AG09319 (cell line): Measurements from ENCODE around the gene CCDC60.

ENCODE experiments used
- DNase-seq: peaks from one replicate; pipeline ENCODE4 v3.0.0-alpha.2; 2010; ENCODE audit warnings: low read depth; ENCODE audit errors: extremely low read depth
- TF ChIP-seq, protein P1 (sequence below): IDR thresholded peaks from 2 replicates; pipeline ENCODE4 v1.5.1; 2011; ENCODE audit warnings: low read depth, mild to moderate bottlenecking, inconsistent platforms, low read length, moderate library complexity

The CCDC60 gene

DNA sequence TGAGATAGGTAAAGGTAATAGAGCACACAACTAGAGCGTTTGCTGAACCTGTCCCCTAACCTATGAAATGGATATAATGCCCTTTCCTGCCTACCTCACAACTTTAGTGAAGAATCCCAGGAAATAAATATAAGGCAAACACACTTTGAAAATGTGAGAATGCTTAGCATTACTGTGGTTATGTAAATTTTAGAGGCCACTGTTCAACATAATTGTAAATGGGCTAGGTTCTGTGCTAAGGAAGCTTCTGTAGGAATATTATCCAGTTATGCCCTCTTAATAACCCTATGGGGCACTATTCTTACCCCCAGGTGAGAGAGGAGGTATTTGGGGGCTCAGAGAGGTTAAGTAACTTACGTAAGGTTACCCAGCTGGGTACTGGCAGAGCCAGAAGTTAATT is 166.5 kb downstream of the CCDC60 start:
- no peak for DNase-seq
- TF ChIP-seq, protein P1, sequence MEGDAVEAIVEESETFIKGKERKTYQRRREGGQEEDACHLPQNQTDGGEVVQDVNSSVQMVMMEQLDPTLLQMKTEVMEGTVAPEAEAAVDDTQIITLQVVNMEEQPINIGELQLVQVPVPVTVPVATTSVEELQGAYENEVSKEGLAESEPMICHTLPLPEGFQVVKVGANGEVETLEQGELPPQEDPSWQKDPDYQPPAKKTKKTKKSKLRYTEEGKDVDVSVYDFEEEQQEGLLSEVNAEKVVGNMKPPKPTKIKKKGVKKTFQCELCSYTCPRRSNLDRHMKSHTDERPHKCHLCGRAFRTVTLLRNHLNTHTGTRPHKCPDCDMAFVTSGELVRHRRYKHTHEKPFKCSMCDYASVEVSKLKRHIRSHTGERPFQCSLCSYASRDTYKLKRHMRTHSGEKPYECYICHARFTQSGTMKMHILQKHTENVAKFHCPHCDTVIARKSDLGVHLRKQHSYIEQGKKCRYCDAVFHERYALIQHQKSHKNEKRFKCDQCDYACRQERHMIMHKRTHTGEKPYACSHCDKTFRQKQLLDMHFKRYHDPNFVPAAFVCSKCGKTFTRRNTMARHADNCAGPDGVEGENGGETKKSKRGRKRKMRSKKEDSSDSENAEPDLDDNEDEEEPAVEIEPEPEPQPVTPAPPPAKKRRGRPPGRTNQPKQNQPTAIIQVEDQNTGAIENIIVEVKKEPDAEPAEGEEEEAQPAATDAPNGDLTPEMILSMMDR: no peak

DNA sequence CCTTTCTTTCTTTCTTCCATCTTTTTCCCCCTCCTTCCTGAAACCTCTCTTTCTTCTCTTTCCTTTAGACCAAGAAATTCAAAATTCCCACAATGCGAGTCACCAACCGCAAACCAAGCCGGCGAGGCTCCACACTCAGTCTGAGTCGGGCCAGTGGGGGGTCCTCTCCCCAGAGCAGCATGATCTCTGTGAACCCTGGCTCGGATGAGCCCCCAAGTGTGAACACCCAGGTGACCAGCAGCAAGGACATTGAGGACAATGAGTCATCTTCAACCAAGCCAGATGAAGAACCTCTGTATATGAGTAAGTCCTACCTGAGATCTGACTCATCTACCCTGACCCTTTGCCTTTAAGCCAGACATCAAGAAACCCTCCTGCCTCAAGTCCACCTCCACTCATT is 170.5 kb downstream of the CCDC60 start:
- TF ChIP-seq, protein P1: no peak
- DNase-seq: no peak

DNA sequence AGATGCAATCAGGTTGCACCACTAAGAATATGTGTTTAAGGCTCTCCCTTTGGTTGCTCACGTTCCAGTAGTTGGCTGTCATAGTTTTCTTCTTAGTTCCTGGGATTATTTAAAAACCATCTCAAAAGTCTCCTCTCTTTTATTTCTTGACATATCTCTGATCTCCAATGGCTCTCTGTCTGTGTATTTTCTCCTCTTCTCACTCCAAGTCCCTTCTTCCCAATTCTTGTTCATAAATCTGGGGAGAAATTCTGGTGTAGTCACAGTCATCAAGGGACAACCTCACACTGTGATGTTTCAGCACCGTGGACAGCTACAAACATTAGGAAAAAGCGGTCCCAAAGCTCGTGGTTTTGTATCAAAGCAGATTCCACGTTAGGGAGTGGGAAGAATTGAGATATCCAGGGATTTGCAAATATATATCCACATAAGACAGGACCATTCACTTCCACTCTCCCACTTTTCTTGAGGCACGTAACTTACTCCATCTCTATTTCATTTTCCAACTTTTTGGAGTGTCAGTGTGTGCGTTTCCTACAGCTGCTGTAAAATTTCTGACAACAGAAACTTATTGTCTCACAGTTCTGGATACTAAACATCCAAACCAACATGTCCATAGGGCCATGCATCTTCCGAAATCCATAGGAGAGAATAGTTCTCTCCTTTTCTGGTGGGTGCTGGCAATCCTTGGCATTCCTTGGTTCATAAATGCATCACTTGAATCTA is 178.4 kb downstream of the CCDC60 start:
- TF ChIP-seq, protein P1: no peak
- DNase-seq: no peak

DNA sequence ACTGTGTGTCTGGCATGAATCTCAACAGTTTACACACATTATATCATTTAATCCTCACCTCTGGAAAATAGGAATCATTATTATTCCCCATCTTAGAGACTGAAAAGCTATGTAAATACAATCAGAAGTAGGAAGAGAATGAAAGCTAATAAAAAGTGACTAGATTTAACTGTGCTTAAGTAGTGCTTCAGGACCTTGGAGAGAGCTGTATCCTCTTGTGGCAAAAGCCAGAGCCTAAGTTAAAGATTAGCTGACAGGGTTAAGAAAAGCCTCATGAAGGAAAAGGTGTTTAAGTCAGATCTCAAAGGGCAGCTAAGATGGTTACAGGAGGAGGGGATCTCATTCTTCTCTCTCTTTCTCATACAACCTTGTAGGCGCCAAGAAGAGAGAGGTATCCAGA is 193.7 kb downstream of the CCDC60 start:
- no peak for DNase-seq
- TF ChIP-seq, protein P1: no peak

DNA sequence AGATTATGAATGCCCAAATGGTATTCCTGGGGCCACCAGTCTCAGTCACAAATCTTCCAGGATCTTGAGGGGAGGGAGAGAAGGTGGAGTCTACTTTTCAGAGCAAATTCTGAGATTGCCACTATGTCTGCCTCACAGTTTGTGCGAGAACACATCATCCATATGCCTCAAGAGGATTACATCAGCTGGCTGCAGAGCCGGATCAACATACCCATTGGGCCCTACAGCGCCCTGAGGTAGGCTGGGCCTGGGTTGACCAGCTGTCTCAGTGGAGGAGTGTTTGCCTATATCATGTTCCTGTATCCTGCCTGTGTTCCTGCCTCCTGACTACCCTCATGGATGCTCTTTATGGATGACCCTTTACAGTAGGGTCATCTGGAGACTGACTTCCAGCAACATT is 205.9 kb downstream of the CCDC60 start:
- TF ChIP-seq, protein P1: no peak
- no peak for DNase-seq

DNA sequence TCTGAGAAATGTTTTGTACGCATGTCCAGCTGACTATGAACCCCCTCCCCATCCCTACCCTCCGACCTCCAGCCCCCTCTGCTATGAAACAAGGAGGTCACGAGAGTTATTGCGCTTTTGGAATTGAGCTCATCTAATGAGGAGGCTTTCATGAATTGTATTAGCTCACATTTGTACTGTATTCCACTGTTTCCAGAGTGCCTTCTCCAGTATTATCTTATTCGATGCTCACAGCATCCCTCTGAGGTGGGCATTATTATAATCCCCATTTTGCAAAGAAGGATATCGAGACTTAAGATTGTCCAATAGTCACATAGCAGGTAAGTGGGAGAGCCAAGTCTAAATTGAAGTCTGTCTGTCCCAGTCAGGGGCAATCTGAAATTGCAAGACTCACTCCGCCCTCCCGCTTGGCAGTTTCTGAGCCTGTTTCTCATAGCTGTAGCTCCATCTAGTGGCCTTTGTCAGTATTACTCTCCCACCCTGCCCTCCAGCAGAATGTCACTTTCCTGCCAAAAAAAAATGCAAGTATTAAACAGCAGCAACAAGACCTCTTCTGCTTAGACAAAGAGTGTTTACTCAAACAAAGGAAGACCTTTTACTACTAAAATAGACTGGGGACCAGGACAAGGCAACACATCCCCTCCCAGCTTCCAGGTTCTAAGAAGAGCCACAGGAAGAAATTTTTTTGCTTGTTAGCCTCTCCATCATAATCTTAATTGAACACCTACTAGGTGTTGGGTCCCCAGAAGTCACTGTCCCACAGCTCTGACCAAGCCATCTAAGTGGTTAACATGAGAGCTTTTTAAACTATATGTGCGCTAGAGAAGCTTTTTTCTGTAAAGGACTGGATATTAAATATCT is 210.5 kb downstream of the CCDC60 start:
- peak; percentile 44 for DNase-seq
- TF ChIP-seq, protein P1: peak; percentile 83

DNA sequence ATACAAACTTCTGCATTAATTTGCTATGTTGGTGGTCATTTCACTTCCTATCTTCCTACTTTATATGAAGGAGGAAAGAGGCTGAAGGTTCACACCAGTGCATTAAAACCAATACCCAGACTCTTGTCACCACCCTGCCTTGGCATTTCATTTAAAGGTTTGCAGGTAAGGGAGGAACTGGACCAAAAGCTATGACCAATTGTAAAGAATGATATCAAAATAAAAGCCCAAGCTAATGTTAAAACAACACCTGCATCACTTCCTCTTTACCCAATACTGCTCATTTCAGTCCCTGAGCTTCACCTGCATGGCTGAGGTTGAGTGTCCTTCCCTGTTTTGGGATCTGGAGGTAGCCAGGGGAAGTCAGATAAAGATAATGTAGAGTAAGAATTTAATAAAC is 211.8 kb downstream of the CCDC60 start:
- DNase-seq: no peak
- TF ChIP-seq, protein P1: no peak
